ENCODE measurements around the gene TBXAS1. TPM values are rescaled to one million over a fixed set of nuclear protein-coding genes. Genes with fewer than 3 reads are reported as not detected.

TBXAS1 gene
- total and polyA plus RNA-seq, 4 donors, result 4.1 to 22.4 (median 12.2) TPM

GRCh38 chr7:139915268-139915863 lies 86.3 kb downstream of the TBXAS1 start:
- H3K4me3 ChIP-seq (ENCODE audit: low read depth in 1 of 3, low read length in 3 of 3), result no peak overlapping the region
- no peaks in the 10 kb centered on the region for H3K27me3 ChIP-seq (ENCODE audit: control insufficient read depth in 4 of 4, insufficient read depth in 4 of 4, low read length in 3 of 4)
- H3K9me3 ChIP-seq (ENCODE audit: control insufficient read depth in 4 of 4, low read length in 3 of 4), result no peaks in the 10 kb centered on the region
- 84% methylated on average over 10 of the region's 10 CpGs for WGBS
- H3K4me1 ChIP-seq (ENCODE audit: control insufficient read depth in 4 of 4, insufficient read depth in 4 of 4, low read length in 3 of 4), result peaks cover 0 to 2% (median 0%) of the 10 kb centered on the region in 4 donors
- no peaks in the 10 kb centered on the region for H3K36me3 ChIP-seq (ENCODE audit: control insufficient read depth in 4 of 4, insufficient read depth in 3 of 4, low read depth in 1 of 4, low read length in 3 of 4)
- no peak overlapping the region for H3K9ac ChIP-seq (ENCODE audit: low read depth in 1 of 2, low read length in 2 of 2)
- DNase-seq (ENCODE audit: low spot score), result no peak
- TF ChIP-seq, protein P1, sequence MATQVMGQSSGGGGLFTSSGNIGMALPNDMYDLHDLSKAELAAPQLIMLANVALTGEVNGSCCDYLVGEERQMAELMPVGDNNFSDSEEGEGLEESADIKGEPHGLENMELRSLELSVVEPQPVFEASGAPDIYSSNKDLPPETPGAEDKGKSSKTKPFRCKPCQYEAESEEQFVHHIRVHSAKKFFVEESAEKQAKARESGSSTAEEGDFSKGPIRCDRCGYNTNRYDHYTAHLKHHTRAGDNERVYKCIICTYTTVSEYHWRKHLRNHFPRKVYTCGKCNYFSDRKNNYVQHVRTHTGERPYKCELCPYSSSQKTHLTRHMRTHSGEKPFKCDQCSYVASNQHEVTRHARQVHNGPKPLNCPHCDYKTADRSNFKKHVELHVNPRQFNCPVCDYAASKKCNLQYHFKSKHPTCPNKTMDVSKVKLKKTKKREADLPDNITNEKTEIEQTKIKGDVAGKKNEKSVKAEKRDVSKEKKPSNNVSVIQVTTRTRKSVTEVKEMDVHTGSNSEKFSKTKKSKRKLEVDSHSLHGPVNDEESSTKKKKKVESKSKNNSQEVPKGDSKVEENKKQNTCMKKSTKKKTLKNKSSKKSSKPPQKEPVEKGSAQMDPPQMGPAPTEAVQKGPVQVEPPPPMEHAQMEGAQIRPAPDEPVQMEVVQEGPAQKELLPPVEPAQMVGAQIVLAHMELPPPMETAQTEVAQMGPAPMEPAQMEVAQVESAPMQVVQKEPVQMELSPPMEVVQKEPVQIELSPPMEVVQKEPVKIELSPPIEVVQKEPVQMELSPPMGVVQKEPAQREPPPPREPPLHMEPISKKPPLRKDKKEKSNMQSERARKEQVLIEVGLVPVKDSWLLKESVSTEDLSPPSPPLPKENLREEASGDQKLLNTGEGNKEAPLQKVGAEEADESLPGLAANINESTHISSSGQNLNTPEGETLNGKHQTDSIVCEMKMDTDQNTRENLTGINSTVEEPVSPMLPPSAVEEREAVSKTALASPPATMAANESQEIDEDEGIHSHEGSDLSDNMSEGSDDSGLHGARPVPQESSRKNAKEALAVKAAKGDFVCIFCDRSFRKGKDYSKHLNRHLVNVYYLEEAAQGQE (IDR thresholded peaks at IDR 0.05), result no peak
- H3K27ac ChIP-seq (ENCODE audit: low read depth in 1 of 2, low read length in 2 of 2), result no peak overlapping the region

- H3K9me3 ChIP-seq (ENCODE audit: control insufficient read depth in 4 of 4, low read length in 3 of 4), result no peaks in the 10 kb centered on the region
- DNase-seq (ENCODE audit: low spot score), result peak; percentile 62
- no peak overlapping the region for H3K27ac ChIP-seq (ENCODE audit: low read depth in 1 of 2, low read length in 2 of 2)
- H3K9ac ChIP-seq (ENCODE audit: low read depth in 1 of 2, low read length in 2 of 2), result no peak overlapping the region
- peaks cover 0 to 2% (median 0%) of the 10 kb centered on the region in 4 donors for H3K4me1 ChIP-seq (ENCODE audit: control insufficient read depth in 4 of 4, insufficient read depth in 4 of 4, low read length in 3 of 4)
- H3K36me3 ChIP-seq (ENCODE audit: control insufficient read depth in 4 of 4, insufficient read depth in 3 of 4, low read depth in 1 of 4, low read length in 3 of 4), result no peaks in the 10 kb centered on the region
- no peak overlapping the region for H3K4me3 ChIP-seq (ENCODE audit: low read depth in 1 of 3, low read length in 3 of 3)
- H3K27me3 ChIP-seq (ENCODE audit: control insufficient read depth in 4 of 4, insufficient read depth in 4 of 4, low read length in 3 of 4), result no peaks in the 10 kb centered on the region
- TF ChIP-seq JUND (IDR thresholded peaks at IDR 0.05), result peak in 1 of 2 donors; percentile 49
- TF ChIP-seq FOXA1 (IDR thresholded peaks at IDR 0.05), result no peak
- 73% methylated on average over 10 of the region's 10 CpGs for WGBS
Measured at GRCh38 chr7:139915864-139916716, 87.0 kb downstream of the TBXAS1 start.

GRCh38 chr7:139916717-139917395 lies 87.8 kb downstream of the TBXAS1 start:
- Histone ChIP-seq H3K4me1 (ENCODE audit: control insufficient read depth in 4 of 4, insufficient read depth in 4 of 4, low read length in 3 of 4) (peaks cover 0 to 2% (median 0%) of the 10 kb centered on the region in 4 donors), H3K9me3 (ENCODE audit: control insufficient read depth in 4 of 4, low read length in 3 of 4) (no peaks in the 10 kb centered on the region), H3K4me3 (ENCODE audit: low read depth in 1 of 3, low read length in 3 of 3) (no peak overlapping the region), H3K9ac (ENCODE audit: low read depth in 1 of 2, low read length in 2 of 2) (no peak overlapping the region), H3K36me3 (ENCODE audit: control insufficient read depth in 4 of 4, insufficient read depth in 3 of 4, low read depth in 1 of 4, low read length in 3 of 4) (no peaks in the 10 kb centered on the region), H3K27me3 (ENCODE audit: control insufficient read depth in 4 of 4, insufficient read depth in 4 of 4, low read length in 3 of 4) (no peaks in the 10 kb centered on the region), H3K27ac (ENCODE audit: low read depth in 1 of 2, low read length in 2 of 2) (no peak overlapping the region)
- no peak for DNase-seq (ENCODE audit: low spot score)
- TF ChIP-seq SP1 (IDR thresholded peaks at IDR 0.05), result no peak
- no peak for TF ChIP-seq TAF1 (conservative IDR thresholded peaks at IDR 0.05)
- no peak for TF ChIP-seq HNF4G (IDR thresholded peaks at IDR 0.05)
- TF ChIP-seq, protein P2, sequence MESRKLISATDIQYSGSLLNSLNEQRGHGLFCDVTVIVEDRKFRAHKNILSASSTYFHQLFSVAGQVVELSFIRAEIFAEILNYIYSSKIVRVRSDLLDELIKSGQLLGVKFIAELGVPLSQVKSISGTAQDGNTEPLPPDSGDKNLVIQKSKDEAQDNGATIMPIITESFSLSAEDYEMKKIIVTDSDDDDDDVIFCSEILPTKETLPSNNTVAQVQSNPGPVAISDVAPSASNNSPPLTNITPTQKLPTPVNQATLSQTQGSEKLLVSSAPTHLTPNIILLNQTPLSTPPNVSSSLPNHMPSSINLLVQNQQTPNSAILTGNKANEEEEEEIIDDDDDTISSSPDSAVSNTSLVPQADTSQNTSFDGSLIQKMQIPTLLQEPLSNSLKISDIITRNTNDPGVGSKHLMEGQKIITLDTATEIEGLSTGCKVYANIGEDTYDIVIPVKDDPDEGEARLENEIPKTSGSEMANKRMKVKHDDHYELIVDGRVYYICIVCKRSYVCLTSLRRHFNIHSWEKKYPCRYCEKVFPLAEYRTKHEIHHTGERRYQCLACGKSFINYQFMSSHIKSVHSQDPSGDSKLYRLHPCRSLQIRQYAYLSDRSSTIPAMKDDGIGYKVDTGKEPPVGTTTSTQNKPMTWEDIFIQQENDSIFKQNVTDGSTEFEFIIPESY (IDR thresholded peaks at IDR 0.05), result no peak
- no peak for TF ChIP-seq RAD21 (IDR thresholded peaks at IDR 0.05)
- TF ChIP-seq, protein P3, sequence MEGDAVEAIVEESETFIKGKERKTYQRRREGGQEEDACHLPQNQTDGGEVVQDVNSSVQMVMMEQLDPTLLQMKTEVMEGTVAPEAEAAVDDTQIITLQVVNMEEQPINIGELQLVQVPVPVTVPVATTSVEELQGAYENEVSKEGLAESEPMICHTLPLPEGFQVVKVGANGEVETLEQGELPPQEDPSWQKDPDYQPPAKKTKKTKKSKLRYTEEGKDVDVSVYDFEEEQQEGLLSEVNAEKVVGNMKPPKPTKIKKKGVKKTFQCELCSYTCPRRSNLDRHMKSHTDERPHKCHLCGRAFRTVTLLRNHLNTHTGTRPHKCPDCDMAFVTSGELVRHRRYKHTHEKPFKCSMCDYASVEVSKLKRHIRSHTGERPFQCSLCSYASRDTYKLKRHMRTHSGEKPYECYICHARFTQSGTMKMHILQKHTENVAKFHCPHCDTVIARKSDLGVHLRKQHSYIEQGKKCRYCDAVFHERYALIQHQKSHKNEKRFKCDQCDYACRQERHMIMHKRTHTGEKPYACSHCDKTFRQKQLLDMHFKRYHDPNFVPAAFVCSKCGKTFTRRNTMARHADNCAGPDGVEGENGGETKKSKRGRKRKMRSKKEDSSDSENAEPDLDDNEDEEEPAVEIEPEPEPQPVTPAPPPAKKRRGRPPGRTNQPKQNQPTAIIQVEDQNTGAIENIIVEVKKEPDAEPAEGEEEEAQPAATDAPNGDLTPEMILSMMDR (IDR thresholded peaks at IDR 0.05; ENCODE audit: low read depth, low read length, missing input control), result no peak
- TF ChIP-seq FOXA1 (IDR thresholded peaks at IDR 0.05), result no peak
- no peak for TF ChIP-seq JUND (IDR thresholded peaks at IDR 0.05)
- TF ChIP-seq, protein P4, sequence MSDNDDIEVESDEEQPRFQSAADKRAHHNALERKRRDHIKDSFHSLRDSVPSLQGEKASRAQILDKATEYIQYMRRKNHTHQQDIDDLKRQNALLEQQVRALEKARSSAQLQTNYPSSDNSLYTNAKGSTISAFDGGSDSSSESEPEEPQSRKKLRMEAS (IDR thresholded peaks at IDR 0.05), result no peak
- TF ChIP-seq, protein P1 (IDR thresholded peaks at IDR 0.05), result no peak
- TF ChIP-seq RXRA (IDR thresholded peaks at IDR 0.05), result no peak
- no peak for TF ChIP-seq FOXA2 (IDR thresholded peaks at IDR 0.05)
- TF ChIP-seq YY1 (IDR thresholded peaks at IDR 0.05), result no peak
- 90% methylated on average over 10 of the region's 10 CpGs for WGBS

All from liver (tissue), 9 donors.